ENCODE measurements around the gene MNT.

- TF ChIP-seq ARNT (IDR thresholded peaks at IDR 0.05) (no peak), PKNOX1 (IDR thresholded peaks at IDR 0.05) (no peak), SP1 (IDR thresholded peaks at IDR 0.05) (no peak), FOXA1 (IDR thresholded peaks at IDR 0.05) (no peak), FOXK2 (IDR thresholded peaks at IDR 0.05) (no peak), BHLHE40 (IDR thresholded peaks at IDR 0.05; ENCODE audit: borderline replicate concordance) (no peak), TARDBP (IDR thresholded peaks at IDR 0.05) (no peak), SUZ12 (IDR thresholded peaks at IDR 0.05) (no peak), ELF4 (IDR thresholded peaks at IDR 0.05) (no peak), FOXM1 (IDR thresholded peaks at IDR 0.05; ENCODE audit: borderline replicate concordance) (no peak), CTBP1 (IDR thresholded peaks at IDR 0.05; ENCODE audit: borderline replicate concordance) (no peak)
Observed at GRCh38 chr17:2344528-2344927, 56.3 kb downstream of the MNT start.

All from HEK293T (cell line).